ENCODE results near the gene KRT6A.
"Not testable (repeated sequence)": the region's sequence is repeated elsewhere in the genome, so short reads cannot be mapped to it uniquely, and the experiment has no call there.

The KRT6A gene

GRCh38 chr12:52474212-52474611 is 18.8 kb downstream of the KRT6A start:
- no peaks in the 10 kb centered on the region for H3K4me1 Mint-ChIP-seq (ENCODE audit: low read depth)

GRCh38 chr12:52473768-52474167 is 19.3 kb downstream of the KRT6A start, which contains the start of gene KRT6C:
KRT6C (minus strand) TSS chr12:52473805; CDS start chr12:52473737, 68 bp downstream.
- no peaks in the 10 kb centered on the region for H3K4me1 Mint-ChIP-seq (ENCODE audit: low read depth)
- no peak within 1 kb of the TSS for H3K27ac Mint-ChIP-seq
- H3K36me3 Mint-ChIP-seq (ENCODE audit: low read depth): no peaks in the 10 kb centered on the region
- H3K27me3 Mint-ChIP-seq: peaks cover 9% of the 10 kb centered on the region
- H3K4me3 Mint-ChIP-seq: no peak within 1 kb of the TSS
- no peaks in the 10 kb centered on the region for H3K9me3 Mint-ChIP-seq

More at GRCh38 chr12:52474212-52474611, 18.8 kb downstream of the KRT6A start:
- no peaks in the 10 kb centered on the region for H3K36me3 Mint-ChIP-seq (ENCODE audit: low read depth)
- no peaks in the 10 kb centered on the region for H3K9me3 Mint-ChIP-seq
- peaks cover 9% of the 10 kb centered on the region for H3K27me3 Mint-ChIP-seq
- H3K4me3 Mint-ChIP-seq: no peak overlapping the region
- H3K27ac Mint-ChIP-seq: no peak overlapping the region

GRCh38 chr12:52469853-52470252 is 23.2 kb downstream of the KRT6A start:
- Mint-ChIP-seq H3K36me3 (ENCODE audit: low read depth) (no peaks in the 10 kb centered on the region), H3K4me3 (no peak overlapping the region), H3K4me1 (ENCODE audit: low read depth) (no peaks in the 10 kb centered on the region), H3K27me3 (peaks cover 12% of the 10 kb centered on the region), H3K9me3 (no peaks in the 10 kb centered on the region), H3K27ac (no peak overlapping the region)

GRCh38 chr12:52464897-52465296 is 28.2 kb downstream of the KRT6A start:
- Mint-ChIP-seq H3K4me3 (no peak overlapping the region), H3K9me3 (no peaks in the 10 kb centered on the region), H3K36me3 (ENCODE audit: low read depth) (no peaks in the 10 kb centered on the region), H3K4me1 (ENCODE audit: low read depth) (no peaks in the 10 kb centered on the region), H3K27me3 (peaks cover 17% of the 10 kb centered on the region), H3K27ac (no peak overlapping the region)

- Mint-ChIP-seq H3K4me3 (no peak overlapping the region), H3K36me3 (ENCODE audit: low read depth) (no peaks in the 10 kb centered on the region), H3K9me3 (no peaks in the 10 kb centered on the region), H3K4me1 (ENCODE audit: low read depth) (no peaks in the 10 kb centered on the region), H3K27me3 (peaks cover 23% of the 10 kb centered on the region), H3K27ac (no peak overlapping the region)
Observed at GRCh38 chr12:52461693-52462092, 31.4 kb downstream of the KRT6A start.

- Mint-ChIP-seq H3K36me3 (ENCODE audit: low read depth) (no peaks in the 10 kb centered on the region), H3K4me1 (ENCODE audit: low read depth) (peaks cover 5% of the 10 kb centered on the region), H3K4me3 (no peak overlapping the region), H3K9me3 (no peaks in the 10 kb centered on the region), H3K27ac (no peak overlapping the region), H3K27me3 (peaks cover 19% of the 10 kb centered on the region)
Observed at GRCh38 chr12:52458861-52459260, 34.2 kb downstream of the KRT6A start.

GRCh38 chr12:52455821-52456220 is 37.2 kb downstream of the KRT6A start:
- Mint-ChIP-seq H3K27ac (no peak overlapping the region), H3K27me3 (peaks cover 14% of the 10 kb centered on the region), H3K36me3 (ENCODE audit: low read depth) (no peaks in the 10 kb centered on the region), H3K4me3 (no peak overlapping the region), H3K4me1 (ENCODE audit: low read depth) (peaks cover 5% of the 10 kb centered on the region), H3K9me3 (no peaks in the 10 kb centered on the region)

GRCh38 chr12:52454411-52455201 is 38.5 kb downstream of the KRT6A start:
- H3K36me3 Mint-ChIP-seq (ENCODE audit: low read depth): no peaks in the 10 kb centered on the region
- no peak overlapping the region for H3K4me3 Mint-ChIP-seq
- peaks cover 5% of the 10 kb centered on the region for H3K4me1 Mint-ChIP-seq (ENCODE audit: low read depth)
- no peaks in the 10 kb centered on the region for H3K9me3 Mint-ChIP-seq
- no peak overlapping the region for H3K27ac Mint-ChIP-seq
- H3K27me3 Mint-ChIP-seq: peaks cover 9% of the 10 kb centered on the region

GRCh38 chr12:52452101-52452500 is 41.0 kb downstream of the KRT6A start, which contains the start of gene KRT6B:
KRT6B (minus strand) TSS chr12:52452146; CDS start chr12:52452078, 68 bp downstream.
- Mint-ChIP-seq H3K4me3 (no peak within 1 kb of the TSS), H3K36me3 (ENCODE audit: low read depth) (no peaks in the 10 kb centered on the region), H3K27me3 (no peaks in the 10 kb centered on the region), H3K9me3 (no peaks in the 10 kb centered on the region), H3K4me1 (ENCODE audit: low read depth) (peaks cover 5% of the 10 kb centered on the region), H3K27ac (no peak within 1 kb of the TSS)

GRCh38 chr12:52448228-52448627 is 44.8 kb downstream of the KRT6A start:
- Mint-ChIP-seq H3K36me3 (ENCODE audit: low read depth) (no peaks in the 10 kb centered on the region), H3K27ac (no peak overlapping the region), H3K4me1 (ENCODE audit: low read depth) (no peaks in the 10 kb centered on the region), H3K4me3 (no peak overlapping the region), H3K27me3 (peaks cover 15% of the 10 kb centered on the region), H3K9me3 (no peaks in the 10 kb centered on the region)

- not testable (repeated sequence) for H3K4me1 Mint-ChIP-seq (ENCODE audit: low read depth); H3K9me3 Mint-ChIP-seq; H3K4me3 Mint-ChIP-seq; H3K36me3 Mint-ChIP-seq (ENCODE audit: low read depth); H3K27ac Mint-ChIP-seq
- peaks cover 22% of the 10 kb centered on the region for H3K27me3 Mint-ChIP-seq
Observed at GRCh38 chr12:52447196-52447595, 45.9 kb downstream of the KRT6A start.

- Mint-ChIP-seq H3K9me3 (no peaks in the 10 kb centered on the region), H3K36me3 (ENCODE audit: low read depth) (no peaks in the 10 kb centered on the region), H3K4me1 (ENCODE audit: low read depth) (no peaks in the 10 kb centered on the region), H3K4me3 (no peak overlapping the region), H3K27me3 (peaks cover 25% of the 10 kb centered on the region), H3K27ac (no peak overlapping the region)
Observed at GRCh38 chr12:52446367-52447045, 46.6 kb downstream of the KRT6A start.

- Mint-ChIP-seq H3K9me3 (no peaks in the 10 kb centered on the region), H3K36me3 (ENCODE audit: low read depth) (no peaks in the 10 kb centered on the region), H3K27ac (no peak overlapping the region), H3K27me3 (peaks cover 25% of the 10 kb centered on the region), H3K4me1 (ENCODE audit: low read depth) (no peaks in the 10 kb centered on the region), H3K4me3 (no peak overlapping the region)
Observed at GRCh38 chr12:52445876-52446275, 47.2 kb downstream of the KRT6A start.

- Mint-ChIP-seq H3K27me3 (peaks cover 25% of the 10 kb centered on the region), H3K36me3 (ENCODE audit: low read depth) (no peaks in the 10 kb centered on the region), H3K4me3 (no peak overlapping the region), H3K4me1 (ENCODE audit: low read depth) (no peaks in the 10 kb centered on the region), H3K27ac (no peak overlapping the region), H3K9me3 (no peaks in the 10 kb centered on the region)
Observed at GRCh38 chr12:52444647-52445595, 48.1 kb downstream of the KRT6A start.

All from stimulated activated naive CD8-positive, alpha-beta T cell treated with anti-CD3 and anti-CD28 coated beads, Interleukin-15, Interleukin-2, amounts not matched to agents 100 ng/mL and 50 ng/mL, for 24 hours (primary cell).